Panc1 (cell line): Measurements from ENCODE around the gene CDH23. TPM values are rescaled to one million over a fixed set of nuclear protein-coding genes. Genes with fewer than 3 reads are reported as not detected.

Source experiments
- ATAC-seq: fragments of 200-7000 bp; cut with Tn5 transposase; 2 replicates; pipeline ENCODE4 v1.9.1; 2020; ENCODE audit warnings: mild to moderate bottlenecking, moderate library complexity
- BruUV-seq: library from RNA; stranded (reverse); fragments of 400-500 nt; replicated peaks from 2 replicates; lab custom pipeline; 2021; lab: Mats Ljungman, UMichigan
- CTCF ChIA-PET: fragments of 300-600 bp; sonication (Branson Sonifier 250); formaldehyde crosslinking; loops from one replicate; lab custom pipeline; 2022; ENCODE audit warnings: antibody characterized with exemption; lab: Charles Lee
- POLR2A ChIA-PET: fragments of 300-600 bp; sonication (Branson Sonifier 250); formaldehyde crosslinking; loops from one replicate; lab custom pipeline; 2022; ENCODE audit warnings: antibody characterized with exemption; lab: Charles Lee
- DNase-seq: peaks from one replicate; pipeline ENCODE4 v3.0.0-alpha.2; 2010; ENCODE audit warnings: low read depth, low spot score
- H3K27ac ChIP-seq: 2 replicates; pipeline ENCODE4 v1.5.1; 2011; ENCODE audit warnings: mild to moderate bottlenecking, low read length, inconsistent platforms
- H3K27me3 ChIP-seq: fragments of 200-500 bp; sonication (Bioruptor generic); 2 replicates; pipeline ENCODE4 v1.6.0; 2014; ENCODE audit warnings: low read length, inconsistent platforms; ENCODE audit not compliant: control insufficient read depth, insufficient read depth
- H3K36me3 ChIP-seq: fragments of 200-500 bp; sonication (Bioruptor generic); 2 replicates; pipeline ENCODE4 v1.5.1; 2014; ENCODE audit warnings: inconsistent platforms, mild to moderate bottlenecking, low read length, moderate library complexity; ENCODE audit not compliant: control insufficient read depth, insufficient read depth
- H3K4me1 ChIP-seq: 2 replicates; pipeline ENCODE4 v1.5.1; 2011; ENCODE audit warnings: inconsistent platforms, mild to moderate bottlenecking, low read length, moderate library complexity; ENCODE audit not compliant: control insufficient read depth, insufficient read depth
- H3K4me3 ChIP-seq, 2 experiments: 2 replicates each; pipeline ENCODE4 v1.5.1; 2011 to 2012; ENCODE audit warnings: low read depth in 2 of 2, low read length in 2 of 2, mild to moderate bottlenecking in 2 of 2, inconsistent platforms in 1 of 2, moderate library complexity in 1 of 2
- H3K9me3 ChIP-seq: fragments of 200-500 bp; sonication (Bioruptor generic); 2 replicates; pipeline ENCODE4 v1.5.1; 2014; ENCODE audit warnings: low read depth, mild to moderate bottlenecking, inconsistent platforms, low read length, moderate library complexity; ENCODE audit not compliant: control insufficient read depth, insufficient read depth
- CTCF ChIP-seq: fragments of 450-650 bp; IDR thresholded peaks from 2 replicates; pipeline ENCODE4 v1.5.1; 2017; ENCODE audit warnings: mild to moderate bottlenecking
- POLR2AphosphoS5 ChIP-seq: IDR thresholded peaks from 2 replicates; pipeline ENCODE4 v1.6.1; 2012; ENCODE audit warnings: mild to moderate bottlenecking, low read depth, low read length, moderate library complexity
- REST ChIP-seq, 2 experiments: IDR thresholded peaks; 2 replicates each; pipeline ENCODE4 v1.6.1; 2011 to 2012; ENCODE audit warnings: low read depth in 2 of 2, control low read depth in 1 of 2, low read length in 1 of 2, mild to moderate bottlenecking in 1 of 2, moderate library complexity in 1 of 2; ENCODE audit not compliant: insufficient read depth in 1 of 2
- SIN3A ChIP-seq: IDR thresholded peaks from 2 replicates; pipeline ENCODE4 v1.6.1; 2012; ENCODE audit warnings: low read depth, mild to moderate bottlenecking, low read length, moderate library complexity, borderline replicate concordance; ENCODE audit not compliant: insufficient read depth
- TCF7L2 ChIP-seq: IDR thresholded peaks from 2 replicates; pipeline ENCODE4 v1.6.1; 2011; ENCODE audit warnings: mild to moderate bottlenecking, low read depth, low read length, inconsistent platforms
- in situ Hi-C: cut with HindIII; loops from 2 replicates; pipeline ENCODE4 v1.10.0; 2016; ENCODE audit warnings: low sequenced_read_pairs, low pct_unique_long_range_greater_than_20kb
- intact Hi-C: fragments of 100-400 bp; cut with micrococcal nuclease; formaldehyde crosslinking; loops from one replicate; pipeline ENCODE4 v1.10.0; 2022; ENCODE audit not compliant: unreplicated experiment
- total RNA-seq: library from RNA; stranded (reverse); gene quantifications from one replicate; pipeline ENCODE4 v1.2.1, GENCODE V29; 2021; ENCODE audit not compliant: unreplicated experiment

Gene CDH23
- total RNA-seq, 1 experiment from 2014 or later = 2.7 TPM

GRCh38 chr10:71797533-71798307 lies 401.0 kb downstream of the CDH23 start:
- BruUV-seq = no TSS peak
- H3K4me1 ChIP-seq = no peaks in the 10 kb centered on the region
- H3K9me3 ChIP-seq = no peaks in the 10 kb centered on the region
- H3K4me3 ChIP-seq = no peak overlapping the region
- no peak overlapping the region for H3K27ac ChIP-seq
- DNase-seq = no peak
- POLR2A ChIA-PET = no interaction called here
- in situ Hi-C loops = no loop called here
- TF ChIP-seq POLR2AphosphoS5 (no peak), REST (IDR thresholded peaks at IDR 0.05; ENCODE audit: insufficient read depth in 1 of 2, low read depth in 2 of 2, low read length in 1 of 2) (no peak), SIN3A (no peak), TCF7L2 (no peak), CTCF (no peak)
- no peaks in the 10 kb centered on the region for H3K27me3 ChIP-seq
- H3K36me3 ChIP-seq = no peaks in the 10 kb centered on the region
- intact Hi-C loops = no loop called here
- CTCF ChIA-PET = no interaction called here
- ATAC-seq = no peak; the same call in 1 of the 2 replicates

DNA sequence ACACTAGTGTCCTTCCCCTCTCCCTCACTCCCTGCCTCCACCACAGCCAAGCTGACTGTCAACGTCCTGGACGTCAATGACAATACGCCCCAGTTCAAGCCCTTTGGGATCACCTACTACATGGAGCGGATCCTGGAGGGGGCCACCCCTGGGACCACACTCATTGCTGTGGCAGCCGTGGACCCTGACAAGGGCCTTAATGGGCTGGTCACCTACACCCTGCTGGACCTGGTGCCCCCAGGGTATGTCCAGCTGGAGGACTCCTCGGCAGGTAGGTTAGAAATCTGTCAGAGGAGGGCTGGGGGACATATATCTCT lies 401.5 kb downstream of the CDH23 start:
- no peak for ATAC-seq

GRCh38 chr10:71799112-71799511 lies 402.4 kb downstream of the CDH23 start:
- no peaks in the 10 kb centered on the region for H3K4me1 ChIP-seq
- ChIA-PET POLR2A (no interaction called here), CTCF (no interaction called here)
- no peak overlapping the region for H3K4me3 ChIP-seq
- no TSS peak for BruUV-seq
- intact Hi-C loops = no loop called here
- DNase-seq (no peak), ATAC-seq (no peak)
- no peaks in the 10 kb centered on the region for H3K36me3 ChIP-seq
- H3K27ac ChIP-seq = no peak overlapping the region
- no peaks in the 10 kb centered on the region for H3K27me3 ChIP-seq
- no peak for TF ChIP-seq TCF7L2
- no peak for TF ChIP-seq SIN3A
- no peak for TF ChIP-seq CTCF
- no peak for TF ChIP-seq REST (IDR thresholded peaks at IDR 0.05; ENCODE audit: insufficient read depth in 1 of 2, low read depth in 2 of 2, low read length in 1 of 2)
- no peak for TF ChIP-seq POLR2AphosphoS5
- in situ Hi-C loops = no loop called here
- no peaks in the 10 kb centered on the region for H3K9me3 ChIP-seq

More for the DNA sequence above, 401.5 kb downstream of the CDH23 start:
- no peak for TF ChIP-seq TCF7L2
- Histone ChIP-seq H3K9me3 (no peaks in the 10 kb centered on the region), H3K36me3 (no peaks in the 10 kb centered on the region), H3K27ac (no peak overlapping the region), H3K4me3 (no peak overlapping the region), H3K27me3 (no peaks in the 10 kb centered on the region), H3K4me1 (no peaks in the 10 kb centered on the region)
- intact Hi-C loops = no loop called here
- DNase-seq = no peak
- in situ Hi-C loops = no loop called here
- POLR2A ChIA-PET = no interaction called here
- CTCF ChIA-PET = no interaction called here
- no TSS peak for BruUV-seq
